GM19099 (cell line): ENCODE results near the gene ATP6V1F.

Source experiments
- POLR2A ChIP-seq: IDR thresholded peaks from 3 replicates; pipeline ENCODE4 v1.6.1; 2011; ENCODE audit warnings: low read depth; ENCODE audit not compliant: insufficient read length; ENCODE audit errors: extremely low read depth

ATP6V1F gene

DNA sequence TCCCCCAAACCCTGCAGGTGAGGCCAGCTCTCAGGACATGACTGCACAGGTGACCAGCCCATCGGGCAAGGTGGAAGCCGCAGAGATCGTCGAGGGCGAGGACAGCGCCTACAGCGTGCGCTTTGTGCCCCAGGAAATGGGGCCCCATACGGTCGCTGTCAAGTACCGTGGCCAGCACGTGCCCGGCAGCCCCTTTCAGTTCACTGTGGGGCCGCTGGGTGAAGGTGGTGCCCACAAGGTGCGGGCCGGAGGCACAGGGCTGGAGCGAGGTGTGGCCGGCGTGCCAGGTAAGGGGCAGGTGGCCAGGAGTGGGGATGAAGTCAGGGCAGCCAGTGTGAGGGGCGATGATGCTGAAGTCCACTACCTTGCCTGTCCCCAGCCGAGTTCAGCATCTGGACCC, 8.3 kb upstream of the ATP6V1F start:
- TF ChIP-seq POLR2A: no peak

DNA sequence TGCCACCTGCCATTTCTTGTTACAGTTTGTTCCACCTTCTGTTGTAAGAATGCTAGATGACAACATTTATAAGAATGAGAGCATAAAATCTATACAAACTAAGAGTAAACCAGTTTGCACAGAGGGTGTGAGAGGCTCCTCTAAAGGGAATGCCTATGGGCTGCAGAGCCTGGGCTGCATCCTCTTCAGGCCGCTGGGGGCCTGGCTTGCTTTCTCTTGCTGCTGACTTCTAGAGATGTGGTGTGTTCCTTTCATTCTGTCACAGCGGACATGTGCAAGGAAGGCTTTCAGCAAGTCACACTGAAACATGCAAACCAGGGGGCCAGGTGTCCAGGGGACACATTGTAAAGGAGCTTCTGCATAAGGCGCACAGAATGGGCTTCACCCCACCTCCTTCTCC, 7.1 kb upstream of the ATP6V1F start:
- no peak for TF ChIP-seq POLR2A

DNA sequence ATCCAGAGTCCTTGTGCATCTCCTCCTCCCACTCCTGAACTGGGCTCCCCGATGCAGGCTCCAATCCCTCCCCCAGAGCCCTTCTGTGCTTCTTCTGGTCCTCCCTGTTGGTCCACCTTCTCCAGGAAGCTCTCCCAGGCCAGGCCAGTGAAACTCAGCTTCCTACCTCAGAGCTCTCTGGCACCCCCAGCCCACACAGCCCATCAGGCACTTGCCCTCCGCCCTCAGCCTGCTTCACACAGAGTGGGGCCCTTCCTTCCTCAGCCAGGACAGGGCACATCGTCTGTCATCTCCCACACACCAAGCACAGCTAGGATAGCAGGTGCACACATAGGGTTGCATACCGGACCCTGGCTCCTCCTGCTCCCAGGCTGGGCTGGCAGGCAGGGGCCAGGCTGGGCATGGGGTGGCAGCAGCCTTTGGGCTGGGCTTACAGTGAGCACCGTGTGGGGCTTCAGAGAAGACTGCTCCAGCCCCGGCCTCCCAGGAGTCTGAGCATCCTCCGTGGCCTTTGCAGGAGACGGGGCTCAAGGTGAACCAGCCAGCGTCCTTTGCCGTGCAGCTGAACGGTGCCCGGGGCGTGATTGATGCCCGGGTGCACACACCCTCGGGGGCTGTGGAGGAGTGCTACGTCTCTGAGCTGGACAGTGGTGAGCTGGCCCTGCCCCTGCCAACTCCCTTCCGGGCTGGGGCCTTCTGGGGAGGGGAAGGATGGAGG, 6.5 kb upstream of the ATP6V1F start:
- TF ChIP-seq POLR2A: no peak

DNA sequence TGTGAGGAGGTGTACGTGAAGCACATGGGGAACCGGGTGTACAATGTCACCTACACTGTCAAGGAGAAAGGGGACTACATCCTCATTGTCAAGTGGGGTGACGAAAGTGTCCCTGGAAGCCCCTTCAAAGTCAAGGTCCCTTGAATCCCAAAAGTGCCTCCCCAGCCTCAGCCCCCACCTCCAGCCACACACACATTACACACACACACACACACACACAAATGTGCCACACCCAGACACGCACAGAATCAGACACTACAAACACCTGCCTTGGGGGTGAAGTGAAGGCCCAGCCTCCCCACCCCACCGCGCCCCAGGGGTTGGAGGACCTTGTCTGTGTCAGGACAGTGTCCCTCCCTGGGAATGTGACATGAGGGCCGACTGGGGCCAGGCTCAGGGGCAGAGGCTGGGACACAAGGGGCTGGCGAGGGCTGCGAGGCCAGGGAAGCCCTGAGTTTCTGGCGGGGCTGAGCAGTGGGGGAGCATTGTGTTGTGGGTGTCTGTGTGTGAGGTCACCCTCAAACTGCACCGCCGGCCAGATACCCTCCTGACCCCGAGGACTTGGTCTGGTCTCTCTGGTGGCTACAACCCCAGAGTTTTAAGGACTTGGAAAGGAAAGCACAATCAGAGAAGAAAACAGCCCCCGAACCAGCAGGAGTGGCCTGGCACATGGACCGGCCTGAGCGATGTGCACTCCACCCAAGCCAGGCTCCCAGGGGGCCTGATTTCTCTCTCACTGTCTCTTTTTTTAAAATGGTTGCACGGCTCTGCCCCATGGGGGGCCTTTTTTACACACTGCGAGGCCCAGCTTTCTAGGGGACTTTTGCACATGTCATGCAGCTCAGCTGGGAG, 4.0 kb upstream of the ATP6V1F start:
- TF ChIP-seq POLR2A: no peak

DNA sequence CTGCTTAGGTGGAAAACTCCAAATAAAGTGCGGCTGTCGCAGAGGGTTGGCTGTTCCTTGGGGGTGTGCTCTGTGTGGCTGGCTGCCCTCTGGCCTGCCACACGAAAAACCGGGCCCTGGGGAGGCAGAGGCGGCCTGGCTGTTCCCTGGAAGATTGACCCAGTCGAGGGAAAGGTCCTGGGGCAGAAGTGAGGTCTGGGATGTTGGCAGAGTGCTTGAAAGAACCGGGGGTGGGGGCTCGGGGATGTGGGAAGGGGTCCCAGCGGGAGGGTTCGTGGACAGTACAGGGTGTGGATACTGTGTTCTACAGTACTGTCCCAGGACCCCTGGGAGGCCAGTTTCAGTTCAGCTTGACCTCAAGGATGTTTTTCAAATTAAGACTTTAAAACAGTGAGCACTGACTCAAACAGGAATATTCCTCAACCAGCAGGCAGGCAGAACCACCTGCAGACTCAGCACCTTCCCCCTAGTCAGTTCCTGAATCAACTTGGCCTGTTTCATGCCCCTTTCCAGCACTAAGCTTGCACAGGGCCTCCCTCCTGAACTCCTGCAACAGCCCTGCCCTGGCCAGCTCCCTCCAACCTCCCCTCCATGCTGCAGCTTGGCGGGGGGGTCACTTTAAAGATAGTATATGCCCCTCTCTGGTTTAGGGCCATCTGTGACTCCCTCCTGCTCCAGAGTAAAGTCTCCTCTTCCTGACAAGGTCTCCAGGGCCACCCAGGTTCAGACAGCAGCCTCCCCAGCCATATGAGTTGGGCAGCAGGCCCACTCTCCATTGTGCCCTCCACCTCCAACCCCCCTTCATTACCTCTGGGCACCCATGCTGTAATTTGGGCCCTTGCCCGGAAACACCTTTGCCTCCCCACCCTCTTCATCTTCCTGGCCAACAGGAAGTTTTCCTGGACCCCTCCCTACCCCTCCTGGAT, 3.2 kb upstream of the ATP6V1F start:
- no peak for TF ChIP-seq POLR2A

DNA sequence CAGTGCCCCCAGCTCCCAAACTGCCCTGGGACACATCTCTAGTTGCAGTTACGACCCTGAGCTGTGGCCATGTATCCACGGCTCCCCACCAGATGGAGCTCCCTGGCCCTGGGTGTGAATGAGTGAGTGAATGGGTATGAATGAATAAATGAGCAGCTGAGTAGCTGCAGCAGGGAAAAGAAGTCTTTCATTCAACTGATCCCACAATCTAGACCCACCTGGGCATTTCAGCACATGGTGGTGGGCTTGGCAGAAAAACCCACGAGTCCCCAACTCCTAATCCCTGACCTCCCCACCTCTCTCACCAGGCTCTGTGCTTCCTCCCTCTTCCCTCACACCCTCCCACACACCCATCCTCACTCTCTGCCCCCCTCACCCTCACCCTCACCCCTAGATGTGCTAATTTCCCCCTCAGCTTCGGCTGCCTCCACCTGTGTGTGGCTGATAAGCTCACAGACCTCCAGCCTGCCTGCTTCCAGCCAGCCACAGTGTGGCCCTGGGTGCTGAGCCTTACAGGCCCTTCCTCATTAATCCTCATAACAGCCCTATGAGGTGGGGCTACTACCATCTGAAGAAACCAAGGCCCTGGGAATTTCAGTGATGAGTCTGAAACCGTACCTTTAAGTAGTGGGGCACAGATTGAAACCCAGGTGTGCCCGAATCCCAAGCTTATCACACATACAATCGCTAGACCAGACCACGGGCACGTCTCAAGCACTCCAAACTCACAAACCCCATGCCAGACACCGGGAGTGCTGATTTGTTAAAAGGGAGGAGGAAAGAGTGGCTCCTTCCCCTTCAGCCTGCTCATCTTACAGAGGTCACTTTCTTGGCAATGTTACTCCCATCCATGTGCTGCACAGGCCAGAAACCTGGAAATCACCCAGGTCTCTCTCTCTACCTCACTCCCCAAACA, 2.2 kb upstream of the ATP6V1F start:
- TF ChIP-seq POLR2A: no peak

DNA sequence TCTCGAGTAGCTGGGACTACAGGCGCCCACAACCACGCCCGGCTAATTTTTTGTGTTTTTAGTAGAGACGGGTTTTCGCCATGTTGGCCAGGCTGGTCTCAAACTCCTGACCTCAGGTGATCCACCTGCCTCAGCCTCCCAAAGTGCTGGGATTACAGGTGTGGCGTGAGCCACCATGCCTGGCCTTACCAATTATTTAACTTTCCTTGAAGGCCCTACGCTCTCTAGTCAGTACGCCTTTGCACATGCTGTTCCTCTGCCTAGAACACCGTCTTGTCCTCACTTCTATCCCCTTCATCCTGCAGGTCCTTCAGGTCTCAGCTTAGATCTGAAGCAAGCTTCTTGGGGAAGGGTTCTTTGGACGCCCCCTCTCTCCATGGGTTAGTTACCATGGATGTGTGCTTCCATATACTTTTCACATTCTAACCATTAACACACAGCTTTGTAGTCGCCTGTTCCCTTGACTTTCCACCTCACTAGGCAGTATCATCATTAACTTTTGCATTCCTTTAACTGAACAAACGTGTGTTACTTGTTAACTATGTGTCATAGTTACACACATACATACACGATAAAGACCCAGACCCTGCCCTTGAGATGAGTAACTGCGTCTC, 592 bp upstream of the ATP6V1F start:
- no peak for TF ChIP-seq POLR2A

DNA sequence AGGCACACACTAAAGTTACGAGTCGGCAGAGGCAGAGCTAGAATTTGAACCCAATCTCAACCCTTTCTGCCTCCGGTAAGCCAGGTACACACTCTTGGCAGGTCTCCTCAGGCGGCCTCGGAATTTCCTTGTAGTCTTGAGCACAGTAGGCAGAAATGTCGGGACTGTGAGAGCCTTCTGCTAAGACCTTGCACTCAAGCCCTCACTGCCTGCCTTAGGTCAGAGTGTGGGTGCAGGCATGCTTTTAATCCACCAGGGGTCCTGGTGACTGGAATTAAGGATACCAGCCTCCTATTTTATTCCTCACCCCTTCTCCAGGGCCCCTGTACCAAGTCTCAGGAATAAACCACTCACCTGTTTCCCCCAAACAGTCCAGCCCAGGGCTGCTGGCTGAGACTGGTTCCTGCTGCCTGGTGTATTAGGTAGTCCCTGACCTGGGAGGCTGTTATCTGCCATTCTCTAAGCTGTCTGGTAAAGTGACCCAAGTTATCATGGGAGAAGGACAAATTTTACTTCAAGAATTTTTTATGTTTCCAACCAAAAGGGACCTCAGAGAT, 855 bp downstream of the ATP6V1F start:
- no peak for TF ChIP-seq POLR2A

DNA sequence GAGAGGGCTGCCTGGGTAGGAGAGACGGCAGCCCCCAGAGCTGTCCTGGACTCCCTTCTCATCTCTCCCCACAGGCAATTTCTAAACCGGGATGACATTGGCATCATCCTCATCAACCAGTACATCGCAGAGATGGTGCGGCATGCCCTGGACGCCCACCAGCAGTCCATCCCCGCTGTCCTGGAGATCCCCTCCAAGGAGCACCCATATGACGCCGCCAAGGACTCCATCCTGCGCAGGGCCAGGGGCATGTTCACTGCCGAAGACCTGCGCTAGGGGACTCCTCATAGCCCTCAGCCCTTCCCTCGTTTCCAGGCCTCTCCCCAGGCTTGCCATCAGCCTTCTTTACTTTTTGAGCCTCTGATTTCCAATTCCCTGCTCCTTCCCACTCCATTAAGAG, 2.6 kb downstream of the ATP6V1F start:
- TF ChIP-seq POLR2A: no peak

DNA sequence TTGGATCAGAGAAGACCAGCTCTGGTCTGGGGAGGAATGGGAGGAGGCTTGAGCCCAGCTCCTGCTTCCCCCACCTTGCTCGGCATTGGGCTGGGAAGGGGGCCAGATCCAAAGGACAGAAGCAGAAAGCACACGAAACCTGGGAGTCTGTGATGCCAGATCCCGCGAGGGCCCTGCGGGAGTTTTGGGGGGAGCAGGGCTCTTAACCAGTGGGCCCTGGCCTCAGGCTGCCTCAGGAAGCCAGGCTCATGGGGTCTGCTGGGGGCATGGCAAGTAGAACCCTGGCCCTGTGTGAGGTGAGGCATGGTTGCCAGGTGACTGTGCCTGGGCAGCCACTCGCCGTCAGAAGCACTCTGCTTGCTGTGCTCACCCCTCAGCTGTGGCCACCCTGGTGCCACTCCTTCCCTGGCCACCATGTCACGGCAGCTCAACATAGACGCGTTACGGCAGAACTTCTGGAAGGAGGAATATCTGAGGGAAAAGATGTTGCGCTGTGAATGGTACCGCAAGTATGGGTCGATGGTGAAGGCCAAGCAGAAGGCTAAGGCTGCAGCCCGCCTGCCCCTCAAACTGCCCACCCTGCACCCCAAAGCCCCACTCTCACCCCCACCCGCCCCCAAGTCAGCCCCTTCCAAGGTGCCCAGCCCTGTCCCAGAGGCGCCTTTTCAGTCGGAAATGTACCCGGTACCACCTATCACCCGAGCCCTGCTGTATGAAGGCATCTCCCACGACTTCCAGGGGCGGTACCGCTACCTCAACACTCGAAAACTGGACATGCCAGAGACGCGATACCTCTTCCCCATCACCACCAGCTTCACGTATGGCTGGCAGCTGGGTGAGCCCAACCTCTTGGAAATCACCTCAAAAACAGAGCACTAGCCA, 3.6 kb downstream of the ATP6V1F start:
- TF ChIP-seq POLR2A: no peak

DNA sequence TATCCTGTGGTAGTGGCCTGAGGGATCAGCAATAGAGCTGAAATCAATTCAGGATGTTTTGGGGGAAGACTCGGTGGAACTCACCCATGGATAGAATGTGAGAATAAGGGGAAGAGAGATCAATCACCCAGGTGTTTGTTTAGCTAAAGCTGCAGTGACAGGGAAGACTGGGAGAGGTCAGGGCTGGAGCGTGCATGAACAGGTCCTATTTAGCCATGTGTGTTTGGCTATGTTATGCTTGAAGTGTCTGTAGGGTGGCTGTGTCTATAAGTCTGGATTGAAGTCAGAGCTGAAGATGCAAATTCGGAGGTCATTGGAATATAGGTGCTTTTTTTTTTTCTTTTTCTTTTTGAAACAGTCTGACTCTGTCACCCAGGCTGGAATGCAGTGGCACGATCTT, 4.6 kb downstream of the ATP6V1F start:
- TF ChIP-seq POLR2A: no peak

DNA sequence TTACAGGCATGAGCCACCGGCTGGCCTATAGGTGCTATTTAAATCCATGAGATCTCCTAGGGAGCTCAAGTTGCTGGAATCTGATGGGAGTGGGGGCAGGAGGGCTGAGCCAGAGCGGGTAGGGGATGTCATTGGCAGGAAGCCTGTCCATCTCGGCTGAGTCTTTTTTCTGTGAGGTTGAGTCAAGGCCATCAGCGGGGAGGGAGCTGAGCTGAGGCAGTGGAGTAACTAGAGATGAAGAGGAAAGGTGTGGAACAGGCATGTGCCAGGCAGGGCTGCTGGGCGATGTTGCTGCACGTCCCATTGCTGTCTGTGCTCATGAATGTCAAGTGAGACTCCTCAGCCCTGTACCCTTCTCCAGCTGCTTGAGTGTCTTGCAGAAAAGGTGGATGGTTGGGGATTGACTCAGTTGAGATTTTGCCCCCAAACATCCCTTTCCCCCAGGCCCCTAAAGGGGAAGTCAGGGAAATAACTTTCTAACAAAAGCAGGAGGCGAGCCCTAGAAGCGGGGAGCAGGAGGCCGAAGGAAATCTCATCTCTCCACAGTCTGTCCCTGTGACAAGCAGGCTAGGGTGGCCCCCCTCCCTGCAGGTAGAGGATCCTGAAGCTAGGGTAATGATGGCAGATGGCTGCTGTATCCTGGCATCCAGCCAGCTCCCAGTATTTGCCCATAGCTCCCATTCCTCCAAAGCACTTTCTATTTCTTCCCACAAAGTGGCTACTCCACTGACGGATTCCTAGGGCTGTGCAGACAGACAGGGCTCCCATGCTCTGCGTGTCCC, 5.4 kb downstream of the ATP6V1F start:
- no peak for TF ChIP-seq POLR2A
